Chondrocyte (in vitro differentiated cells): ENCODE measurements around the gene MMP3. TPM values are rescaled to one million over a fixed set of nuclear protein-coding genes. Genes with fewer than 3 reads are reported as not detected.
"Not testable (repeated sequence)": the region's sequence is repeated elsewhere in the genome, so short reads cannot be mapped to it uniquely, and the experiment has no call there.

Experiments used
- DNase-seq: peaks from one replicate; pipeline ENCODE4 v3.0.0; 2021; ENCODE audit warnings: mixed read lengths, low spot score
- H3K27ac Mint-ChIP-seq: one replicate; pipeline ENCODE4 v1.8.0; 2021; ENCODE audit warnings: mild to moderate bottlenecking, moderate library complexity, mixed read lengths; ENCODE audit not compliant: unreplicated experiment
- H3K27me3 Mint-ChIP-seq: 2 replicates; pipeline ENCODE4 v1.8.0; 2021; ENCODE audit warnings: low read depth, mixed read lengths
- H3K36me3 Mint-ChIP-seq: 2 replicates; pipeline ENCODE4 v1.8.0; 2021; ENCODE audit warnings: low read depth, mixed read lengths
- H3K4me1 Mint-ChIP-seq: 2 replicates; pipeline ENCODE4 v1.8.0; 2021; ENCODE audit warnings: low read depth, mild to moderate bottlenecking, mixed read lengths
- H3K4me3 Mint-ChIP-seq: one replicate; pipeline ENCODE4 v1.8.0; 2021; ENCODE audit warnings: mild to moderate bottlenecking, moderate library complexity, mixed read lengths; ENCODE audit not compliant: unreplicated experiment
- H3K9me3 Mint-ChIP-seq: 2 replicates; pipeline ENCODE4 v1.8.0; 2021; ENCODE audit warnings: low read depth, mixed read lengths
- total RNA-seq: library from RNA; stranded (reverse); gene quantifications from 3 replicates; pipeline ENCODE4 v1.2.1, GENCODE V29; 2021
- TF ChIP-seq, protein P1 (sequence below): fragments of 200-600 bp; sonication (generic); IDR thresholded peaks from 2 replicates; pipeline ENCODE4 v1.5.0; 2021; ENCODE audit warnings: antibody characterized with exemption, mild to moderate bottlenecking, moderate library complexity

The MMP3 gene
- total RNA-seq, 1 donor from 2014 or later, result not detected

GRCh38 chr11:102879801-102880200, 36.4 kb upstream of the MMP3 start:
- TF ChIP-seq, protein P1, sequence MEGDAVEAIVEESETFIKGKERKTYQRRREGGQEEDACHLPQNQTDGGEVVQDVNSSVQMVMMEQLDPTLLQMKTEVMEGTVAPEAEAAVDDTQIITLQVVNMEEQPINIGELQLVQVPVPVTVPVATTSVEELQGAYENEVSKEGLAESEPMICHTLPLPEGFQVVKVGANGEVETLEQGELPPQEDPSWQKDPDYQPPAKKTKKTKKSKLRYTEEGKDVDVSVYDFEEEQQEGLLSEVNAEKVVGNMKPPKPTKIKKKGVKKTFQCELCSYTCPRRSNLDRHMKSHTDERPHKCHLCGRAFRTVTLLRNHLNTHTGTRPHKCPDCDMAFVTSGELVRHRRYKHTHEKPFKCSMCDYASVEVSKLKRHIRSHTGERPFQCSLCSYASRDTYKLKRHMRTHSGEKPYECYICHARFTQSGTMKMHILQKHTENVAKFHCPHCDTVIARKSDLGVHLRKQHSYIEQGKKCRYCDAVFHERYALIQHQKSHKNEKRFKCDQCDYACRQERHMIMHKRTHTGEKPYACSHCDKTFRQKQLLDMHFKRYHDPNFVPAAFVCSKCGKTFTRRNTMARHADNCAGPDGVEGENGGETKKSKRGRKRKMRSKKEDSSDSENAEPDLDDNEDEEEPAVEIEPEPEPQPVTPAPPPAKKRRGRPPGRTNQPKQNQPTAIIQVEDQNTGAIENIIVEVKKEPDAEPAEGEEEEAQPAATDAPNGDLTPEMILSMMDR, result no peak
- Mint-ChIP-seq H3K4me3 (no peak overlapping the region), H3K36me3 (no peaks in the 10 kb centered on the region), H3K27ac (no peak overlapping the region), H3K4me1 (peaks cover 34% of the 10 kb centered on the region), H3K9me3 (peaks cover 7% of the 10 kb centered on the region), H3K27me3 (no peaks in the 10 kb centered on the region)
- no peak for DNase-seq

- TF ChIP-seq, protein P1, result no peak
- H3K27me3 Mint-ChIP-seq, result no peaks in the 10 kb centered on the region
- no peak overlapping the region for H3K27ac Mint-ChIP-seq
- H3K4me1 Mint-ChIP-seq, result peaks cover 31% of the 10 kb centered on the region
- peaks cover 7% of the 10 kb centered on the region for H3K9me3 Mint-ChIP-seq
- DNase-seq, result no peak
- no peaks in the 10 kb centered on the region for H3K36me3 Mint-ChIP-seq
- H3K4me3 Mint-ChIP-seq, result no peak overlapping the region
These were observed 35.2 kb upstream of the MMP3 start for GRCh38 chr11:102878595-102878994.

GRCh38 chr11:102874852-102875251, 31.4 kb upstream of the MMP3 start, which contains the start of gene MMP12:
MMP12 (minus strand) TSS chr11:102874982; CDS start chr11:102874937, 45 bp downstream.
- Mint-ChIP-seq H3K27ac (no peak within 1 kb of the TSS), H3K4me1 (peaks cover 18% of the 10 kb centered on the region), H3K9me3 (peaks cover 1% of the 10 kb centered on the region), H3K36me3 (no peaks in the 10 kb centered on the region), H3K4me3 (no peak within 1 kb of the TSS), H3K27me3 (no peaks in the 10 kb centered on the region)
- TF ChIP-seq, protein P1, result no peak
- DNase-seq, result no peak

- peaks cover 23% of the 10 kb centered on the region for H3K4me1 Mint-ChIP-seq
These were observed 26.1 kb upstream of the MMP3 start for GRCh38 chr11:102869354-102869964.

GRCh38 chr11:102868339-102868738, 24.9 kb upstream of the MMP3 start:
- Mint-ChIP-seq H3K27ac (peak overlapping the region; percentile 83), H3K9me3 (no peaks in the 10 kb centered on the region), H3K36me3 (no peaks in the 10 kb centered on the region), H3K4me3 (no peak overlapping the region), H3K4me1 (peaks cover 29% of the 10 kb centered on the region), H3K27me3 (no peaks in the 10 kb centered on the region)
- no peak for DNase-seq
- TF ChIP-seq, protein P1, result no peak

More at GRCh38 chr11:102869354-102869964, 26.1 kb upstream of the MMP3 start:
- H3K36me3 Mint-ChIP-seq, H3K27me3 Mint-ChIP-seq, H3K27ac Mint-ChIP-seq, DNase-seq, H3K4me3 Mint-ChIP-seq, H3K9me3 Mint-ChIP-seq: not testable (repeated sequence)

- Mint-ChIP-seq H3K27ac (peak overlapping the region; percentile 17), H3K4me1 (peaks cover 29% of the 10 kb centered on the region), H3K27me3 (no peaks in the 10 kb centered on the region), H3K36me3 (no peaks in the 10 kb centered on the region), H3K4me3 (no peak overlapping the region), H3K9me3 (no peaks in the 10 kb centered on the region)
- TF ChIP-seq, protein P1, result no peak
- no peak for DNase-seq
These were observed 21.3 kb upstream of the MMP3 start for GRCh38 chr11:102864724-102865123.
